Trophoblast cell (in vitro differentiated cells and primary cell): ENCODE measurements around the gene EDC4. TPM values are rescaled to one million over a fixed set of nuclear protein-coding genes. Genes with fewer than 3 reads are reported as not detected.
A peak's percentile ranks its signal among the peaks of the same experiment; 100 is the strongest.

Source experiments
- DNase-seq, 2 donors: peaks; one replicate each; pipeline ENCODE4 v3.0.0-alpha.2; 2016
- H2AFZ ChIP-seq: 2 replicates; pipeline ENCODE4 v1.6.1; 2013; ENCODE audit warnings: low read length, moderate library complexity, mild to moderate bottlenecking; ENCODE audit not compliant: insufficient read depth, poor library complexity
- H2AK5ac ChIP-seq: 2 replicates; pipeline ENCODE4 v1.6.1; 2013; ENCODE audit warnings: mild to moderate bottlenecking, low read length
- H2BK120ac ChIP-seq: 2 replicates; pipeline ENCODE4 v1.6.1; 2013; ENCODE audit warnings: low read length, mild to moderate bottlenecking, moderate library complexity; ENCODE audit not compliant: insufficient read depth, poor library complexity
- H2BK12ac ChIP-seq: 2 replicates; pipeline ENCODE4 v1.6.1; 2013; ENCODE audit warnings: mild to moderate bottlenecking, low read length, moderate library complexity
- H2BK5ac ChIP-seq: 2 replicates; pipeline ENCODE4 v1.6.1; 2013; ENCODE audit warnings: low read length, low read depth, moderate library complexity, mild to moderate bottlenecking; ENCODE audit not compliant: poor library complexity
- H3K14ac ChIP-seq: 2 replicates; pipeline ENCODE4 v1.6.1; 2013; ENCODE audit warnings: mild to moderate bottlenecking, low read length
- H3K18ac ChIP-seq: 2 replicates; pipeline ENCODE4 v1.6.1; 2013; ENCODE audit warnings: mild to moderate bottlenecking, low read length
- H3K23ac ChIP-seq: 2 replicates; pipeline ENCODE4 v1.6.1; 2013; ENCODE audit warnings: low read length
- H3K27ac ChIP-seq: 2 replicates; pipeline ENCODE4 v1.5.1; 2013; ENCODE audit warnings: low read depth, mild to moderate bottlenecking, inconsistent platforms, low read length, moderate library complexity
- H3K27me3 ChIP-seq: 2 replicates; pipeline ENCODE4 v1.6.1; 2013; ENCODE audit warnings: inconsistent platforms, mild to moderate bottlenecking, low read length, moderate library complexity; ENCODE audit not compliant: insufficient read depth
- H3K36me3 ChIP-seq, 2 experiments: 1 replicate in 1 of 2; 2 replicates in 1 of 2; pipeline ENCODE4 v1.6.1; 2013; ENCODE audit warnings: low read length in 2 of 2, mild to moderate bottlenecking in 2 of 2, moderate library complexity in 1 of 2; ENCODE audit not compliant: insufficient read depth in 2 of 2, control insufficient read depth in 1 of 2
- H3K4ac ChIP-seq: 2 replicates; pipeline ENCODE4 v1.6.1; 2013; ENCODE audit warnings: low read depth, mild to moderate bottlenecking, low read length, moderate library complexity
- H3K4me1 ChIP-seq, 2 experiments: 1 replicate in 1 of 2; 2 replicates in 1 of 2; pipeline ENCODE4 v1.6.1; 2013; ENCODE audit warnings: low read length in 2 of 2, mild to moderate bottlenecking in 2 of 2, moderate library complexity in 1 of 2; ENCODE audit not compliant: insufficient read depth in 2 of 2, control insufficient read depth in 1 of 2
- H3K4me2 ChIP-seq: 2 replicates; pipeline ENCODE4 v1.6.1; 2013; ENCODE audit warnings: inconsistent platforms, mild to moderate bottlenecking, low read length, moderate library complexity
- H3K4me3 ChIP-seq: 2 replicates; pipeline ENCODE4 v1.5.1; 2013; ENCODE audit warnings: mild to moderate bottlenecking, low read depth, low read length, inconsistent platforms
- H3K79me1 ChIP-seq: one replicate; pipeline ENCODE4 v1.6.1; 2013; ENCODE audit warnings: low read length
- H3K79me2 ChIP-seq: 2 replicates; pipeline ENCODE4 v1.6.1; 2013; ENCODE audit warnings: low read length, mild to moderate bottlenecking; ENCODE audit not compliant: control insufficient read depth, insufficient read depth, poor library complexity
- H3K9ac ChIP-seq: 2 replicates; pipeline ENCODE4 v1.6.1; 2013; ENCODE audit warnings: mild to moderate bottlenecking, low read length
- H3K9me3 ChIP-seq: 2 replicates; pipeline ENCODE4 v1.6.1; 2013; ENCODE audit warnings: low read depth, mild to moderate bottlenecking, control low read depth, inconsistent platforms, low read length; ENCODE audit not compliant: insufficient read depth
- H4K12ac ChIP-seq: 2 replicates; pipeline ENCODE4 v1.6.1; 2013; ENCODE audit warnings: low read depth, mild to moderate bottlenecking, low read length, moderate library complexity
- H4K8ac ChIP-seq: 2 replicates; pipeline ENCODE4 v1.6.1; 2013; ENCODE audit warnings: low read depth, mild to moderate bottlenecking, low read length, moderate library complexity
- H4K91ac ChIP-seq: one replicate; pipeline ENCODE4 v1.6.1; 2013; ENCODE audit warnings: low read depth, mild to moderate bottlenecking, low read length, moderate library complexity
- WGBS: extraction: QIAGEN DNeasy Blood & Tissue Kit; methylation state at CpG from one replicate; pipeline ENCODE4 v1.1.7; 2013; ENCODE audit warnings: missing lambda C conversion rate; ENCODE audit not compliant: insufficient read length, insufficient coverage; ENCODE audit errors: extremely low coverage; 5-methylcytosine and 5-hydroxymethylcytosine counted together
- polyA plus RNA-seq: library from polyadenylated mRNA; stranded (reverse); fragments of 200-250 nt; gene quantifications from 2 replicates; pipeline ENCODE4 v1.2.3, GENCODE V29; 2013

The EDC4 gene, protein sequence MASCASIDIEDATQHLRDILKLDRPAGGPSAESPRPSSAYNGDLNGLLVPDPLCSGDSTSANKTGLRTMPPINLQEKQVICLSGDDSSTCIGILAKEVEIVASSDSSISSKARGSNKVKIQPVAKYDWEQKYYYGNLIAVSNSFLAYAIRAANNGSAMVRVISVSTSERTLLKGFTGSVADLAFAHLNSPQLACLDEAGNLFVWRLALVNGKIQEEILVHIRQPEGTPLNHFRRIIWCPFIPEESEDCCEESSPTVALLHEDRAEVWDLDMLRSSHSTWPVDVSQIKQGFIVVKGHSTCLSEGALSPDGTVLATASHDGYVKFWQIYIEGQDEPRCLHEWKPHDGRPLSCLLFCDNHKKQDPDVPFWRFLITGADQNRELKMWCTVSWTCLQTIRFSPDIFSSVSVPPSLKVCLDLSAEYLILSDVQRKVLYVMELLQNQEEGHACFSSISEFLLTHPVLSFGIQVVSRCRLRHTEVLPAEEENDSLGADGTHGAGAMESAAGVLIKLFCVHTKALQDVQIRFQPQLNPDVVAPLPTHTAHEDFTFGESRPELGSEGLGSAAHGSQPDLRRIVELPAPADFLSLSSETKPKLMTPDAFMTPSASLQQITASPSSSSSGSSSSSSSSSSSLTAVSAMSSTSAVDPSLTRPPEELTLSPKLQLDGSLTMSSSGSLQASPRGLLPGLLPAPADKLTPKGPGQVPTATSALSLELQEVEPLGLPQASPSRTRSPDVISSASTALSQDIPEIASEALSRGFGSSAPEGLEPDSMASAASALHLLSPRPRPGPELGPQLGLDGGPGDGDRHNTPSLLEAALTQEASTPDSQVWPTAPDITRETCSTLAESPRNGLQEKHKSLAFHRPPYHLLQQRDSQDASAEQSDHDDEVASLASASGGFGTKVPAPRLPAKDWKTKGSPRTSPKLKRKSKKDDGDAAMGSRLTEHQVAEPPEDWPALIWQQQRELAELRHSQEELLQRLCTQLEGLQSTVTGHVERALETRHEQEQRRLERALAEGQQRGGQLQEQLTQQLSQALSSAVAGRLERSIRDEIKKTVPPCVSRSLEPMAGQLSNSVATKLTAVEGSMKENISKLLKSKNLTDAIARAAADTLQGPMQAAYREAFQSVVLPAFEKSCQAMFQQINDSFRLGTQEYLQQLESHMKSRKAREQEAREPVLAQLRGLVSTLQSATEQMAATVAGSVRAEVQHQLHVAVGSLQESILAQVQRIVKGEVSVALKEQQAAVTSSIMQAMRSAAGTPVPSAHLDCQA (N-terminal part only)
- polyA plus RNA-seq: 39.0 and 39.6 TPM in 2 replicates

DNA sequence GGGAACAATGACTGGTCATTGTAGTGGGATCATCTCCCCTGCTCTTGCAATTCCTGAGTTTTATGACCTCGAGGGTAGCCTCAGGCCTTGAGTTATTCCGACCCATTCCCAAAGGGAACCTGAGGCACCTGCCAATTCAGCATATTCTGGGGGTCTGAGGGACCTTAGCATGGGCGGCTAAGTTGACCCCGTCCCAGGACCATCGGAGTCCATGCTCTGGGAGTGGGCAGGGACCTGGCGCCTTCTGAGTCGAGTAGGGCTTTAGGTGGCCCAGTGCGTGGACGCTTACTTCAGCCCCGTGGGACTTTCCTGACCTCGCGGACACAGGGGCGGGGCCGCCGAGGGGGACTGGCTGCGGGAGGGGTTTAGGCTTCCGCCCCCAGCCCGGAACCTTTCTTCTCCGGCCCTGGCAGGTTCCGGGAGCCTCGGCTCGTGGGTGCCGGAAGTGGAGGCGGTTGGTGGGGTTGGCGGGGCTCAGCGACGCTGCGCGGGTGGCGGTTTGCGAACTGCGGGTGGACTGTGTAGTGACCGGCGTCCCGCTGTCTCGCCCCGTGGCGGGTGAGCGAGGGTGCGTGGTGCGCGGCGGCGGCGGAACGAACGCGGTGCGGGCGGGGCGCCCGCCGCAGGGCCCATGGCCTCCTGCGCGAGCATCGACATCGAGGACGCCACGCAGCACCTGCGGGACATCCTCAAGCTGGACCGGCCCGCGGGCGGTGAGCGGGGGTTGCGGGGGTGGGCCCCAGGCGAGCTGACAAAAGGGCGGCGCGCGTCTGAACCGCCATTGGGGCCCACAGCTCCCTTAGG lies at the start of gene EDC4:
Gene EDC4 (plus strand): TSS at position 422 of the 804 bp plus-strand sequence. CDS start 210 bp downstream, at position 632.
- H3K14ac ChIP-seq: peak within 1 kb of the TSS; percentile 87
- H3K79me1 ChIP-seq: peaks cover 4% of the 10 kb centered on the region
- H3K23ac ChIP-seq: no peak within 1 kb of the TSS
- DNase-seq: peak; percentile 81 to 89
- H2BK120ac ChIP-seq: peak within 1 kb of the TSS; percentile 37
- H2AK5ac ChIP-seq: peak within 1 kb of the TSS; percentile 16
- H3K18ac ChIP-seq: peak within 1 kb of the TSS; percentile 53
- peaks cover 46 to 63% of the 10 kb centered on the region in 2 experiments for H3K36me3 ChIP-seq
- peak within 1 kb of the TSS; percentile 94 for H3K4me3 ChIP-seq
- peak within 1 kb of the TSS; percentile 51 for H2AFZ ChIP-seq
- peak within 1 kb of the TSS; percentile 63 for H4K12ac ChIP-seq
- peak within 1 kb of the TSS; percentile 93 for H3K9ac ChIP-seq
- peak within 1 kb of the TSS; percentile 78 for H3K4ac ChIP-seq
- peaks cover 2% of the 10 kb centered on the region for H3K9me3 ChIP-seq
- peak within 1 kb of the TSS; percentile 95 for H4K8ac ChIP-seq
- peak within 1 kb of the TSS; percentile 86 for H4K91ac ChIP-seq
- no peaks in the 10 kb centered on the region for H3K27me3 ChIP-seq
- peak within 1 kb of the TSS; percentile 92 for H3K4me2 ChIP-seq
- no peak within 1 kb of the TSS for H2BK12ac ChIP-seq
- peaks cover 12% of the 10 kb centered on the region for H3K79me2 ChIP-seq
- peak within 1 kb of the TSS; percentile 12 for H3K27ac ChIP-seq
- WGBS: no CpG with 5 or more reads among the region's 72 CpGs
- peaks cover 3 to 8% of the 10 kb centered on the region in 2 experiments for H3K4me1 ChIP-seq
- peak within 1 kb of the TSS; percentile 33 for H2BK5ac ChIP-seq

DNA sequence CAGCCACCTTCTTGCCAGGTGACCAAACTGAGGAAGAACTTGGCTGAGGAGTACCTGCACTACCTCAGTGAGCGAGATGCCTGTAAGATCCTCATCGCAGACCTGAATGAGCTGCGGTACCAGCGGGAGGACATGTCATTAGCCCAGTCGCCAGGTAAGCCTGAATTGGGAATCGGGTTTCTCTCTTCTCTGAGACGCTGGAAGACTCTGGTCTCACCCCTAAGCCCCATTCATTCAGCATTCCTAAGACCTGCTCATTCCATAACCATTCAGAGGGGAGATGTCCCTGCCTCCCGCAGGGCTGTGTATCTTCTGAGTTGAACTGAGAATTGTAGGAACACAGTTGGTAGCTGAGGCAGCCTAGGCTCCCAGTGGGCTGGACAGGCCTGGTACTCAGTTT lies 47.7 kb upstream of the EDC4 start:
- Histone ChIP-seq H2BK120ac (no peak overlapping the region), H3K27me3 (no peaks in the 10 kb centered on the region), H3K79me2 (no peaks in the 10 kb centered on the region), H4K12ac (no peak overlapping the region), H2BK12ac (no peak overlapping the region), H3K4me2 (no peak overlapping the region), H3K18ac (no peak overlapping the region), H3K4me3 (no peak overlapping the region), H3K4me1 (peaks cover 8 to 9% of the 10 kb centered on the region in 2 experiments), H3K9ac (no peak overlapping the region), H4K8ac (no peak overlapping the region), H3K14ac (no peak overlapping the region), H4K91ac (no peak overlapping the region), H3K9me3 (peaks cover 6% of the 10 kb centered on the region), H3K36me3 (peaks cover 45% of the 10 kb centered on the region in 2 experiments), H2AFZ (no peak overlapping the region), H2BK5ac (no peak overlapping the region), H2AK5ac (no peak overlapping the region), H3K27ac (no peak overlapping the region), H3K79me1 (peaks cover 2% of the 10 kb centered on the region), H3K23ac (no peak overlapping the region), H3K4ac (no peak overlapping the region)
- WGBS: no CpG with 5 or more reads among the region's 8 CpGs
- DNase-seq: no peak

DNA sequence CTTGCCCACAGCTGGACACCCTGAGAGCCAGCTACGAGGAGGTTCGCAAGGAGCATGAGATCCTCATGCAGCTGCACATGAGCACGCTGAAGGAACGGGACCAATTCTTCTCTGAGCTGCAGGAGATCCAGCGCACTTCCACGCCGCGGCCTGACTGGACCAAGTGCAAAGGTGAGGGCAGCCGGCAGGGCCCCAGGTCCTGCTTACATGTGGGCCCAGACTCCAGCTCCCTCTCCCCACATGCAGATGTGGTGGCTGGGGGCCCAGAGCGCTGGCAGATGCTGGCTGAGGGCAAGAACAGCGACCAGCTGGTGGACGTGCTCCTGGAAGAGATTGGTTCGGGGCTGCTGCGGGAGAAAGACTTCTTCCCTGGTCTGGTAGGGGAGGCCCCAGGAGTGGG lies 46.9 kb upstream of the EDC4 start:
- DNase-seq: no peak
- H4K8ac ChIP-seq: no peak overlapping the region
- H2BK12ac ChIP-seq: no peak overlapping the region
- no CpG with 5 or more reads among the region's 14 CpGs for WGBS
- no peak overlapping the region for H2BK120ac ChIP-seq
- H3K4ac ChIP-seq: no peak overlapping the region
- no peak overlapping the region for H2AFZ ChIP-seq
- H4K91ac ChIP-seq: no peak overlapping the region
- H3K79me2 ChIP-seq: no peaks in the 10 kb centered on the region
- H3K4me1 ChIP-seq: peaks cover 8 to 9% of the 10 kb centered on the region in 2 experiments
- no peak overlapping the region for H3K23ac ChIP-seq
- H3K4me3 ChIP-seq: no peak overlapping the region
- H3K9ac ChIP-seq: no peak overlapping the region
- peaks cover 6% of the 10 kb centered on the region for H3K9me3 ChIP-seq
- no peaks in the 10 kb centered on the region for H3K27me3 ChIP-seq
- no peak overlapping the region for H4K12ac ChIP-seq
- peaks cover 2% of the 10 kb centered on the region for H3K79me1 ChIP-seq
- H3K36me3 ChIP-seq: peaks cover 53% of the 10 kb centered on the region in 2 experiments
- H2BK5ac ChIP-seq: no peak overlapping the region
- no peak overlapping the region for H3K18ac ChIP-seq
- H3K14ac ChIP-seq: no peak overlapping the region
- no peak overlapping the region for H2AK5ac ChIP-seq
- H3K27ac ChIP-seq: no peak overlapping the region
- no peak overlapping the region for H3K4me2 ChIP-seq
